HepG2 (cell line): Measurements from ENCODE around the gene ANP32B. TPM values are rescaled to one million over a fixed set of nuclear protein-coding genes. Genes with fewer than 3 reads are reported as not detected.

Experiments used
- BHLHE40 ChIP-seq: IDR thresholded peaks from 2 replicates; pipeline ENCODE4 v1.6.1; 2011; ENCODE audit warnings: low read length, improper control_type of control experiment
- CENPX ChIP-seq: sonication (generic); formaldehyde crosslinking; IDR thresholded peaks from 2 replicates; pipeline ENCODE4 v1.9.0; 2021; ENCODE audit warnings: mild to moderate bottlenecking, missing genetic modification reagents, moderate library complexity
- GLI4 ChIP-seq: sonication (generic); formaldehyde crosslinking; IDR thresholded peaks from 2 replicates; pipeline ENCODE4 v1.5.1; 2020; ENCODE audit warnings: missing genetic modification reagents, mild to moderate bottlenecking, moderate library complexity, borderline replicate concordance
- KLF16 ChIP-seq, 2 experiments: sonication (generic) in 1 of 2; formaldehyde crosslinking in 1 of 2; IDR thresholded peaks; 2 replicates each; pipeline versions ENCODE4 v1.6.1 to v1.8.0; 2016 to 2023; ENCODE audit warnings: missing genetic modification reagents in 2 of 2, missing compliant biosample characterization in 1 of 2
- ZFP82 ChIP-seq: sonication (generic); formaldehyde crosslinking; IDR thresholded peaks from 2 replicates; pipeline ENCODE4 v1.5.1; 2020; ENCODE audit warnings: mild to moderate bottlenecking, missing genetic modification reagents, borderline replicate concordance
- ZNF547 ChIP-seq: sonication (generic); formaldehyde crosslinking; IDR thresholded peaks from 2 replicates; pipeline ENCODE4 v1.5.1; 2020; ENCODE audit warnings: mild to moderate bottlenecking, missing genetic modification reagents
- ZNF724P ChIP-seq: sonication (generic); formaldehyde crosslinking; IDR thresholded peaks from 2 replicates; pipeline ENCODE4 v1.8.0; 2022; ENCODE audit warnings: missing genetic modification reagents, borderline replicate concordance
- polyA plus RNA-seq, 8 experiments: library from polyadenylated mRNA; depleted of rRNA in 3 of 8; stranded (reverse) in 7 of 8; unstranded in 1 of 8; fragments of >200 nt; fragmentation: Illumina TruSeq in 4 of 8; extraction: Trizol in 4 of 8; gene quantifications; 2 replicates each; pipeline versions ENCODE4 v1.2.1 to v1.2.3, GENCODE V29; 2011 to 2016; ENCODE audit warnings: low read depth in 4 of 8, missing spikeins in 1 of 8, mixed read lengths in 1 of 8; ENCODE audit not compliant: insufficient read depth in 1 of 8
- total RNA-seq, 5 experiments: library from RNA; depleted of rRNA; stranded (reverse); fragments of >200 nt; fragmentation: Illumina TruSeq; extraction: Trizol; gene quantifications; 2 replicates each; pipeline ENCODE4 v1.2.3, GENCODE V29; 2016; ENCODE audit warnings: low read depth in 1 of 5
- TF ChIP-seq, protein P1 (sequence below), 2 experiments: sonication (generic) in 1 of 2; formaldehyde crosslinking in 1 of 2; IDR thresholded peaks; 2 replicates each; pipeline versions ENCODE4 v1.4.0 to v1.6.1; 2016 to 2020; ENCODE audit warnings: borderline replicate concordance in 1 of 2, low read depth in 1 of 2, mild to moderate bottlenecking in 1 of 2, missing genetic modification reagents in 1 of 2
- TF ChIP-seq, protein P2 (sequence below): IDR thresholded peaks from 2 replicates; pipeline ENCODE4 v1.6.1; 2016; ENCODE audit warnings: missing biosample characterization, missing genetic modification reagents, low read depth
- TF ChIP-seq, protein P3 (sequence below): sonication (generic); formaldehyde crosslinking; IDR thresholded peaks from 2 replicates; pipeline ENCODE4 v1.4.0; 2020; ENCODE audit warnings: missing genetic modification reagents

ANP32B gene
- total and polyA plus RNA-seq, 2 of the 13 experiments (the other 11 are each of a cell fraction or from before 2014, with no cell fraction given), result 22.1 to 37.5 TPM

DNA sequence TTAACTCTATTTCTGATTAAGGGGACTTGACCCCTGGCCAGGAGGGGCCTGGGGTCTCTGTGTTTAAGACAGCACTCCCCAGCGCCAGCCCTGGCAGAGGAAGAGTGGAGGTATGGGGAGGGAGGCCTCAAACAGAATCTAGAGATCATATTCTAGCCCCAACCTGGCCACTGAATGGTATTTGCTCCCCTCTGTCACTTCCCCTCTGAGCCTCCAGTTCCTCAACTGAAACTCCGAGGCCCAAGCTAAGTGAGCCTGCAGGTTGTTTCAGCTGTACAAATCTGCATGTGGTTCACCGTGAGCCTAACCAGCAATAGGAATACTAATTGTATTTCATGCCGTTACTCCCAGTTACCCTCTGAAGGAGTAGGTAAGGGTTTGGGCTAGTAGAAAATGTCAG, 36.0 kb downstream of the ANP32B start (continued):
- TF ChIP-seq, protein P1, sequence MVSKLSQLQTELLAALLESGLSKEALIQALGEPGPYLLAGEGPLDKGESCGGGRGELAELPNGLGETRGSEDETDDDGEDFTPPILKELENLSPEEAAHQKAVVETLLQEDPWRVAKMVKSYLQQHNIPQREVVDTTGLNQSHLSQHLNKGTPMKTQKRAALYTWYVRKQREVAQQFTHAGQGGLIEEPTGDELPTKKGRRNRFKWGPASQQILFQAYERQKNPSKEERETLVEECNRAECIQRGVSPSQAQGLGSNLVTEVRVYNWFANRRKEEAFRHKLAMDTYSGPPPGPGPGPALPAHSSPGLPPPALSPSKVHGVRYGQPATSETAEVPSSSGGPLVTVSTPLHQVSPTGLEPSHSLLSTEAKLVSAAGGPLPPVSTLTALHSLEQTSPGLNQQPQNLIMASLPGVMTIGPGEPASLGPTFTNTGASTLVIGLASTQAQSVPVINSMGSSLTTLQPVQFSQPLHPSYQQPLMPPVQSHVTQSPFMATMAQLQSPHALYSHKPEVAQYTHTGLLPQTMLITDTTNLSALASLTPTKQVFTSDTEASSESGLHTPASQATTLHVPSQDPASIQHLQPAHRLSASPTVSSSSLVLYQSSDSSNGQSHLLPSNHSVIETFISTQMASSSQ (IDR thresholded peaks at IDR 0.05; ENCODE audit: low read depth), result no peak
- TF ChIP-seq, protein P1 (CRISPR knock-in tag; IDR thresholded peaks at IDR 0.05; ENCODE audit: borderline replicate concordance), result no peak
- TF ChIP-seq, protein P2, sequence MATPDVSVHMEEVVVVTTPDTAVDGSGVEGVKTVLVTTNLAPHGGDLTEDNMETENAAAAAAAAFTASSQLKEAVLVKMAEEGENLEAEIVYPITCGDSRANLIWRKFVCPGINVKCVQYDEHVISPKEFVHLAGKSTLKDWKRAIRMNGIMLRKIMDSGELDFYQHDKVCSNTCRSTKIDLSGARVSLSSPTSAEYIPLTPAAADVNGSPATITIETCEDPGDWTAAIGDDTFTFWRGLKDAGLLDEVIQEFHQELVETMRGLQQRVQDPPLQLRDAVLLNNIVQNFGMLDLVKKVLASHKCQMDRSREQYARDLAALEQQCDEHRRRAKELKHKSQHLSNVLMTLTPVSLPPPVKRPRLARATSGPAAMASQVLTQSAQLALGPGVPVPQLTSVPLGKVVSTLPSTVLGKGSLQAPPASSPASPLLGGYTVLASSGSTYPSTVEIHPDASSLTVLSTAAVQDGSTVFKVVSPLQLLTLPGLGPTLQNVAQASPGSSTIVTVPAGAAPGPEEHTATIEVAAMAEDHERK, result no peak
- TF ChIP-seq, protein P3, sequence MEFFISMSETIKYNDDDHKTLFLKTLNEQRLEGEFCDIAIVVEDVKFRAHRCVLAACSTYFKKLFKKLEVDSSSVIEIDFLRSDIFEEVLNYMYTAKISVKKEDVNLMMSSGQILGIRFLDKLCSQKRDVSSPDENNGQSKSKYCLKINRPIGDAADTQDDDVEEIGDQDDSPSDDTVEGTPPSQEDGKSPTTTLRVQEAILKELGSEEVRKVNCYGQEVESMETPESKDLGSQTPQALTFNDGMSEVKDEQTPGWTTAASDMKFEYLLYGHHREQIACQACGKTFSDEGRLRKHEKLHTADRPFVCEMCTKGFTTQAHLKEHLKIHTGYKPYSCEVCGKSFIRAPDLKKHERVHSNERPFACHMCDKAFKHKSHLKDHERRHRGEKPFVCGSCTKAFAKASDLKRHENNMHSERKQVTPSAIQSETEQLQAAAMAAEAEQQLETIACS (CRISPR knock-in tag), result no peak
- no peak for TF ChIP-seq ZFP82 (CRISPR knock-in tag)
- TF ChIP-seq KLF16 (CRISPR knock-in tag; IDR thresholded peaks at IDR 0.05), result no peak
- no peak for TF ChIP-seq ZNF547 (CRISPR knock-in tag)
- TF ChIP-seq BHLHE40, result no peak
- TF ChIP-seq CENPX (CRISPR knock-in tag), result no peak
- TF ChIP-seq ZNF724P (CRISPR knock-in tag), result no peak
- no peak for TF ChIP-seq GLI4
